ENCODE data around the gene RAD52. TPM values are rescaled to one million over a fixed set of nuclear protein-coding genes. Genes with fewer than 3 reads are reported as not detected.

Gene RAD52
- total RNA-seq, 1 donor from 2014 or later = 175 TPM

DNA sequence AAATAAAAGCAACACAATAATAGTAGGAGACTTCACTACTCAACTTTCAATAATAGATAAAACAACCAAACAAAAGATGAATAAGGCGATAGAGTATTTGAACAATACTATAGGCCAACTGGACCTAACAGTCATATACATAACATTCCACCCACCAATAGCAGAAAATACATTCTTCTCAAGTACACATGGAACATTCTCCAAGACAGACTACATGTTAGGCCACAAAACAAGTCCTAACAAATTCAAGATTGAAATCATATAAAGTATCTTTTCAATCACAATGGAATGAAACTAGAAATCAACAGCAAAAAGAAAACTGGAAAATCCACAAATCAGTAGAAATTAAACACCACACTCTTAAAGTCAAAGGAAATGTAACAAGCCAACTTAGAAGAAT, 28.8 kb downstream of the RAD52 start:
- Histone ChIP-seq H3K4me3 (no peak overlapping the region), H3K36me3 (peaks cover 44 to 76% of the 10 kb centered on the region in 2 donors)

DNA sequence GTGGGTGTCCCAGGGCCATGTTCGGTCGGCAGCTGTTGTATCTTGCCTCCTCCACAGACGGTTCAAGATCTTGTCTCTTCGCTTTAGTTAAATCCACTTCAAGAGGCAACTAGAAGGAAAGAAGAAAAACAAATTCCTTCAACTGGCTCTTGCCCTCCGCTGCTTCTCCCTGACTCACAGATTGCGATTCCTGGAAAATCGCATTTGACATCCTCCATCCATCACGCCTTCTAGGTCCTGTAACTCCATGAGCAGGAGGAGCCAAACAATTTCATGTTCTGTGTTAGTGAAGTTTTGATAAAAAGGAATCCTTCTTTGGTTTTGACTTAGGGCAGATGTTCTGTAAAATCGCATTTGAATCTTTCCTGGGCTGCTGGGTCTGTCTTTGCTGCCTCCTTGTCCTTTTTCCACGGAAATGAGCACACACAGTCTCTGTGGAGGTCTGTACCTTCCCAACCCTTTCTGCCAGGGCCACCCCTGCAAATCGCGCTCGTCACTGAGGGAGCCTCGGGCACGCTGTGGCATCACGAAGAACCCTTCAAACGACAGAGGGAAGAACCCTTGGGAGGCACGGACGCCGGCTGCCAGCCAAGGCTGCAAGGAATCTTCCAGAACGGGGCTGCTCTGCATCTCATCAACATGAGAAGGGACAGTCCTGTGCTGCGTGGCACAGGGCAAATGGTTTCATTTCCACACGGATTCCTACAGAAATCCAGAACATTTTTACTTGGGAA, 32.6 kb downstream of the RAD52 start:
- no peak for DNase-seq (ENCODE audit: low spot score in 2 of 2)
- Histone ChIP-seq H3K27me3 (no peaks in the 10 kb centered on the region), H3K36me3 (peaks cover 38 to 69% of the 10 kb centered on the region in 2 donors), H3K9me3 (no peaks in the 10 kb centered on the region), H3K4me3 (no peak overlapping the region), H3K27ac (no peak overlapping the region), H3K4me1 (no peaks in the 10 kb centered on the region)
- intact Hi-C loops (cut with DNase I) = no loop called here
- TF ChIP-seq, protein P1, sequence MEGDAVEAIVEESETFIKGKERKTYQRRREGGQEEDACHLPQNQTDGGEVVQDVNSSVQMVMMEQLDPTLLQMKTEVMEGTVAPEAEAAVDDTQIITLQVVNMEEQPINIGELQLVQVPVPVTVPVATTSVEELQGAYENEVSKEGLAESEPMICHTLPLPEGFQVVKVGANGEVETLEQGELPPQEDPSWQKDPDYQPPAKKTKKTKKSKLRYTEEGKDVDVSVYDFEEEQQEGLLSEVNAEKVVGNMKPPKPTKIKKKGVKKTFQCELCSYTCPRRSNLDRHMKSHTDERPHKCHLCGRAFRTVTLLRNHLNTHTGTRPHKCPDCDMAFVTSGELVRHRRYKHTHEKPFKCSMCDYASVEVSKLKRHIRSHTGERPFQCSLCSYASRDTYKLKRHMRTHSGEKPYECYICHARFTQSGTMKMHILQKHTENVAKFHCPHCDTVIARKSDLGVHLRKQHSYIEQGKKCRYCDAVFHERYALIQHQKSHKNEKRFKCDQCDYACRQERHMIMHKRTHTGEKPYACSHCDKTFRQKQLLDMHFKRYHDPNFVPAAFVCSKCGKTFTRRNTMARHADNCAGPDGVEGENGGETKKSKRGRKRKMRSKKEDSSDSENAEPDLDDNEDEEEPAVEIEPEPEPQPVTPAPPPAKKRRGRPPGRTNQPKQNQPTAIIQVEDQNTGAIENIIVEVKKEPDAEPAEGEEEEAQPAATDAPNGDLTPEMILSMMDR (IDR thresholded peaks at IDR 0.05) = no peak

More for the DNA sequence above, 28.8 kb downstream of the RAD52 start:
- H3K27ac ChIP-seq = no peak overlapping the region
- DNase-seq (ENCODE audit: low spot score in 2 of 2) = no peak
- intact Hi-C loops (cut with DNase I) = no loop called here
- H3K9me3 ChIP-seq = no peaks in the 10 kb centered on the region
- TF ChIP-seq, protein P1 (IDR thresholded peaks at IDR 0.05) = no peak
- H3K4me1 ChIP-seq = no peaks in the 10 kb centered on the region
- no peaks in the 10 kb centered on the region for H3K27me3 ChIP-seq

DNA sequence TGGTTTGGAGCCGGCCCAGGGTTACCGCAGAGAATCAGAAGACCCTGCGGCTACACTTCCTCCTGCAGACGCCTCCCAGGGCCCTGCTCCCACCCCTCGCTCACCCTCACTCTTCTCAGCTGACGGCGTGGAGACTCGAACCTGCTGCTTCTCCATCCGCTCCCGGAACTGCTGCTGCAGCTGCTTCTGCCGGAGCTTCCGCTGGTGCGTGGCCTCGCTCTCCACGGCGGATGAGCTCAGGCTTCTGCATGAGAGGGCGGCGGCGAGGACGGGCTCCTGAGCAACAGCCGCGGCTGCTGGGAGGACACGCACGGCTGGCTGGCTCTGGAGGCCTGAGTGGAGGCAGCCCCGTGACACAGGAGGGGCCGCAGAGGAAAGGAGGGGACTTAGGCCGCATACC, 33.3 kb downstream of the RAD52 start:
- Histone ChIP-seq H3K27ac (no peak overlapping the region), H3K4me1 (peaks cover 0 to 2% of the 10 kb centered on the region in 2 donors), H3K9me3 (no peaks in the 10 kb centered on the region), H3K4me3 (no peak overlapping the region), H3K27me3 (no peaks in the 10 kb centered on the region), H3K36me3 (peaks cover 38 to 66% of the 10 kb centered on the region in 2 donors)
- DNase-seq (ENCODE audit: low spot score in 2 of 2) = no peak
- intact Hi-C loops (cut with DNase I) = no loop called here
- TF ChIP-seq, protein P1 (IDR thresholded peaks at IDR 0.05) = no peak

DNA sequence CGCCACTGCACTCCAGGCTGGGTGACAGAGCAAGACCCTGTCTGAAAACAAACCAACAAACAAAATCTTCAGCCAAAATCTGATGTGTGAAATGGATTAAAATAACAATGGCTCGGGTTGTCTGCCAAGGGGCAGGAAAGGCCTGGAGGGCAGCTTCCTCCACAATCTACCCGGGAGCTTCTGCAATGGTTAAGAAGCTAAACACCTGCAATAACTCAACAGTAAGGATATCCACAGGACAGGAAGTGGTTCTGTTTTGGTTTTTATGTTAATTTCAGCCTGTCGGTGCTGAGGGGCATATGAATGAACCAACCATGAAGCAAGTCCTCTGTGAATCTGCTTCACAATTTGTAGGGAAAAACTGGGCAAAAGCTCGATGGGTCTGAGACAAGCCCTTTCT, 34.4 kb downstream of the RAD52 start:
- Histone ChIP-seq H3K36me3 (peaks cover 33 to 59% of the 10 kb centered on the region in 2 donors), H3K4me3 (no peak overlapping the region), H3K9me3 (no peaks in the 10 kb centered on the region), H3K27me3 (no peaks in the 10 kb centered on the region), H3K27ac (no peak overlapping the region), H3K4me1 (peaks cover 0 to 2% of the 10 kb centered on the region in 2 donors)
- TF ChIP-seq, protein P1 (IDR thresholded peaks at IDR 0.05) = no peak
- no peak for DNase-seq (ENCODE audit: low spot score in 2 of 2)
- intact Hi-C loops (cut with DNase I) = no loop called here

DNA sequence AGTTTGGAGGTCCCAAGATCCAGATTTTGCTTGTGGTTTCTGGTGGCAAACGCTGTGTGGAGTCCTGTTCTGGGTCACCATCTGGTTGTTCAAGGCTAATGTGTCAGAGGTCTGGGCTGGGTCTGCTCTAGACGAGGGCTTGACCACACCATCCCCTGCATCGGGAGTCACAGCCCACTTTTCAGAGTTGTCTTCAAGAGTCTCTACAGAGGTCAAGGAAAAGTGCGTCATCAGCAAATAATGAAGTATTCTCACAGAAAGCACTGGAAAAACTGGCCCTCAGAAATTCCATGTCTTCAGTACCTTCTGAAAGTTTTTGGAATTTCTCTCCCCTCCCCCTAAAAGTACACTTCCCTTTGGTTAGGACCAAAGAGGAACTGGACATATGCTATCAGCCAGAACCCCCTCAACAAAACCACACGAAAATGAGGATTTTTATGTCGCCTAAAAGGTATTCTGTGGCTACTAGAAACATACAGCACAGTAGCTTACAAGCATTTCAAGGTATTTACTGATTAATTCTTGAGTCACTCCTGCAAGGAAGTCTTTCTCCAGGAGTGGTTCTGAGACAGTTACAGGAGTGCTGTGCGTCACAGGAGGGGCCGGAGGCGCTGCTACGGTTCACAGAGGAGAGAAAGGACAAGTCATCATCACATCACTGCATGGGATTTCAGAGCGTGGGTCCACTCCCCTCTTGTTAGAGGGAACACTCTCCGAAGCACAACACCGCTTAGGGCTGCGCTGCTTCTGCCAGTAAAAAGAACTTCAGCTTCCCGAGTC, 35.4 kb downstream of the RAD52 start:
- Histone ChIP-seq H3K4me1 (peaks cover 0 to 2% of the 10 kb centered on the region in 2 donors), H3K9me3 (no peaks in the 10 kb centered on the region), H3K27ac (no peak overlapping the region), H3K36me3 (peaks cover 41 to 56% of the 10 kb centered on the region in 2 donors), H3K27me3 (no peaks in the 10 kb centered on the region), H3K4me3 (no peak overlapping the region)
- intact Hi-C loops (cut with DNase I) = no loop called here
- DNase-seq (ENCODE audit: low spot score in 2 of 2) = no peak
- TF ChIP-seq, protein P1 (IDR thresholded peaks at IDR 0.05) = no peak

All from ascending aorta (tissue), 2 donors.